Naive thymus-derived CD4-positive, alpha-beta T cell (primary cell): ENCODE data around the gene HOXA5. TPM values are rescaled to one million over a fixed set of nuclear protein-coding genes. Genes with fewer than 3 reads are reported as not detected.

ENCODE experiments used
- ATAC-seq: fragments of 150-1000 bp; cut with Tn5 transposase; 2 replicates; pipeline ENCODE4 v1.10.0; 2021; ENCODE audit warnings: mild to moderate bottlenecking, moderate library complexity
- CTCF ChIA-PET: fragments of 350-600 bp; sonication (Branson Sonifier 250); formaldehyde crosslinking; loops from one replicate; lab custom pipeline; 2021; ENCODE audit warnings: antibody characterized with exemption; lab: Charles Lee
- POLR2A ChIA-PET: fragments of 350-600 bp; sonication (Branson Sonifier 250); formaldehyde crosslinking; loops from one replicate; lab custom pipeline; 2021; ENCODE audit warnings: antibody characterized with exemption, inconsistent platforms; lab: Charles Lee
- DNase-seq, 9 donors: peaks; one replicate each; pipeline versions ENCODE4 v3.0.0 to v3.0.0-alpha.2; 2020 to 2022; ENCODE audit warnings: mixed read lengths in 1 of 9
- H3K27ac ChIP-seq: one replicate; pipeline ENCODE4 v1.7.0; 2013; ENCODE audit warnings: mild to moderate bottlenecking, low read depth, low read length, moderate library complexity
- H3K27me3 ChIP-seq, 2 donors: one replicate each; pipeline ENCODE4 v1.7.0; 2013; ENCODE audit warnings: low read length in 2 of 2, mild to moderate bottlenecking in 2 of 2, moderate library complexity in 2 of 2; ENCODE audit not compliant: control insufficient read depth in 2 of 2, insufficient read depth in 2 of 2
- H3K36me3 ChIP-seq, 3 experiments: 1 replicate in 2 of 3; 2 replicates in 1 of 3; pipeline ENCODE4 v1.7.0; 2013; ENCODE audit warnings: low read length in 3 of 3, mild to moderate bottlenecking in 3 of 3, moderate library complexity in 1 of 3; ENCODE audit not compliant: insufficient read depth in 3 of 3, control insufficient read depth in 2 of 3
- H3K4me1 ChIP-seq, 2 donors: one replicate each; pipeline ENCODE4 v1.7.0; 2013; ENCODE audit warnings: low read length in 2 of 2, mild to moderate bottlenecking in 2 of 2, moderate library complexity in 1 of 2; ENCODE audit not compliant: control insufficient read depth in 2 of 2, insufficient read depth in 2 of 2
- H3K4me3 ChIP-seq: 2 replicates; pipeline ENCODE4 v1.7.0; 2013; ENCODE audit warnings: mild to moderate bottlenecking, low read length
- H3K9me3 ChIP-seq, 3 experiments: 1 replicate in 2 of 3; 2 replicates in 1 of 3; pipeline ENCODE4 v1.7.0; 2013; ENCODE audit warnings: low read length in 3 of 3; ENCODE audit not compliant: control insufficient read depth in 2 of 3
- H3K27ac Mint-ChIP-seq, 9 donors: one replicate each; pipeline ENCODE4 v1.8.0; 2020 to 2022; ENCODE audit warnings: mixed read lengths in 9 of 9, mild to moderate bottlenecking in 8 of 9, moderate library complexity in 5 of 9, inconsistent platforms in 2 of 9
- H3K27me3 Mint-ChIP-seq, 5 donors: one replicate each; pipeline ENCODE4 v1.8.0; 2021 to 2022; ENCODE audit warnings: mixed read lengths in 5 of 5, mild to moderate bottlenecking in 1 of 5
- H3K36me3 Mint-ChIP-seq, 5 donors: one replicate each; pipeline ENCODE4 v1.8.0; 2020 to 2022; ENCODE audit warnings: mixed read lengths in 5 of 5, mild to moderate bottlenecking in 3 of 5, inconsistent platforms in 1 of 5
- H3K4me1 Mint-ChIP-seq, 7 donors: one replicate each; pipeline ENCODE4 v1.8.0; 2020 to 2022; ENCODE audit warnings: mixed read lengths in 7 of 7, mild to moderate bottlenecking in 3 of 7, inconsistent platforms in 1 of 7
- H3K4me3 Mint-ChIP-seq, 10 donors: one replicate each; pipeline ENCODE4 v1.8.0; 2020 to 2022; ENCODE audit warnings: mild to moderate bottlenecking in 10 of 10, mixed read lengths in 10 of 10, moderate library complexity in 6 of 10, inconsistent platforms in 2 of 10
- H3K9me3 Mint-ChIP-seq, 11 donors: one replicate each; pipeline ENCODE4 v1.8.0; 2020 to 2022; ENCODE audit warnings: mixed read lengths in 11 of 11, mild to moderate bottlenecking in 4 of 11, inconsistent platforms in 1 of 11, moderate library complexity in 1 of 11
- intact Hi-C, 2 donors: fragments of 100-400 bp; cut with micrococcal nuclease; formaldehyde crosslinking; loops; one replicate each; pipeline ENCODE4 v1.15.1; 2023
- polyA plus RNA-seq, 2 donors: library from polyadenylated mRNA; unstranded; fragments of 300-500 nt; fragmentation: Illumina TruSeq; gene quantifications; one replicate each; pipeline ENCODE4 v1.2.3, GENCODE V29; 2021
- total RNA-seq, 6 experiments: library from RNA in 5 of 6; stranded (reverse) in 5 of 6; gene quantifications; 1 replicate in 5 of 6; 2 replicates in 1 of 6; pipeline ENCODE4 v1.2.3 and lab custom pipeline; 2021 to 2026

The HOXA5 gene
- total and polyA plus RNA-seq, 7 experiments from 2014 or later, result 0.88 to 2.2 TPM; not detected in 5

- POLR2A ChIA-PET, result no interaction called here
- peaks cover 24 to 67% (median 35%) of the 10 kb centered on the region in 7 donors for H3K4me1 Mint-ChIP-seq
- ATAC-seq, result no peak
Measured at GRCh38 chr7:27169658-27170425, 26.4 kb upstream of the HOXA5 start.

DNA sequence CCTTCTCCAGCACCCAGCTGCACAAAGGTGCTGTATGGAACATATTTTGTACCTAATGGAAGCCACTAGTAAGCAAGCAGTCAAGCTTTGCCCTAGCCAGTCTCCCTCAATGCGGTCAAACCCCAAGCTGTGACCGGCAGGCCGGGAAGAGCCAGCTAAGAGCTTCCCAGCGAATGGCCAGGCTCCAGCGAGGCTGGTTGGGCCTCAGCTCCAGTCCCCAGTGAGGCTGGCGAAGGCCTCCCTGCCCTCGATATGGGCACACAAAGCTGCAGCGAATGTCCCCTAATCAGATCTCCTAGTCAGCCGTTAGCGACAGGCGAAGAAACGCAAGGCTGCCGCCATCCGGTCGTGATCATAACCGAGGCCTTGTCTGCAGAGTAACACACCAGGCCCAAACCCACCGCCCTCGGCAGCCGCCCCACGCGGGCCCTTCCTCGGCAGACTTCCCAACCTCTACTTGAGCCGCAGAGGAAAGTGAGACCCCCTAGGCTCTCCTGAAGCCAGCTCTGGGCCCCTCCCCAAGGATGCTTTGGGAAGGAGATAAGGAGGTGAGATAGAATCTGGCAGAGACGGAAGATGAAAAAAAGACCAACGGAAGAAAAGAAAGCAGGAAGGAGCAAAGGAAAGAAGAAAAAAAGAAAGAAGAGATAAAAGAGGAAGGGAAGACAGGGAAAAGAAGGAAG lies 24.9 kb upstream of the HOXA5 start:
- Histone ChIP-seq H3K27me3 (peaks cover 43 to 94% of the 10 kb centered on the region in 2 donors), H3K4me3 (peak overlapping the region; percentile 12), H3K27ac (no peak overlapping the region), H3K36me3 (no peaks in the 10 kb centered on the region), H3K4me1 (peaks cover 19 to 54% of the 10 kb centered on the region in 2 donors), H3K9me3 (no peaks in the 10 kb centered on the region)
- intact Hi-C loops, result loop anchor here (1.0 kb wide), 2 partner anchors 9 to 11 kb away; no protein-coding TSS in a partner anchor
- Mint-ChIP-seq H3K27me3 (peaks cover 68 to 81% (median 73%) of the 10 kb centered on the region in 5 donors), H3K4me3 (peak overlapping the region in 9 of 10 donors; percentile 24 to 75 (median 73)), H3K4me1 (peaks cover 24 to 74% (median 36%) of the 10 kb centered on the region in 7 donors), H3K36me3 (peaks cover 0 to 5% (median 5%) of the 10 kb centered on the region in 5 donors), H3K9me3 (peaks cover 0 to 31% (median 2%) of the 10 kb centered on the region in 11 donors), H3K27ac (peak overlapping the region; percentile 22 to 88 (median 68))
- ATAC-seq (peak; percentile 28), DNase-seq (peak in 2 of 9 donors; percentile 49 to 55)
- CTCF ChIA-PET, result interaction anchor here (0.6 to 1.1 kb wide), 4 partner anchors 14 to 1276 kb away, joined by 3 to 4 read pairs (median 3); no protein-coding TSS in a partner anchor
- POLR2A ChIA-PET, result interaction anchor here (1.0 to 1.7 kb wide), 7 partner anchors 11 to 38 kb away, joined by 3 to 7 read pairs (median 4); partner anchors contain the start of genes HOXA11 and HOXA4

More at GRCh38 chr7:27169658-27170425, 26.4 kb upstream of the HOXA5 start:
- peaks cover 46 to 89% of the 10 kb centered on the region in 2 donors for H3K27me3 ChIP-seq
- peak overlapping the region in 9 of 10 donors; percentile 20 to 63 (median 50) for H3K4me3 Mint-ChIP-seq
- H3K4me3 ChIP-seq, result no peak overlapping the region
- H3K9me3 Mint-ChIP-seq, result peaks cover 0 to 27% (median 2%) of the 10 kb centered on the region in 11 donors
- peak in 3 of 9 donors; percentile 25 to 29 (median 28) for DNase-seq
- H3K36me3 Mint-ChIP-seq, result peaks cover 0 to 5% (median 5%) of the 10 kb centered on the region in 5 donors
- H3K27ac ChIP-seq, result no peak overlapping the region
- no peaks in the 10 kb centered on the region for H3K36me3 ChIP-seq
- peaks cover 56 to 72% (median 64%) of the 10 kb centered on the region in 5 donors for H3K27me3 Mint-ChIP-seq
- peak overlapping the region in 7 of 9 donors; percentile 2 to 75 (median 62) for H3K27ac Mint-ChIP-seq
- peaks cover 22 to 46% of the 10 kb centered on the region in 2 donors for H3K4me1 ChIP-seq
- no peaks in the 10 kb centered on the region for H3K9me3 ChIP-seq
- intact Hi-C loops, result loop anchor here (2.0 to 5.0 kb wide), 3 partner anchors 15 to 1309 kb away; partner anchors contain the start of genes CBX3 (in 1 of the 2), HNRNPA2B1 (in 1 of the 2) and HOXA11 (in 1 of the 2)
- CTCF ChIA-PET, result no interaction called here

- H3K9me3 Mint-ChIP-seq, result peaks cover 0 to 31% (median 2%) of the 10 kb centered on the region in 11 donors
- H3K27ac ChIP-seq, result no peak overlapping the region
- peak overlapping the region in 6 of 10 donors; percentile 9 to 75 (median 52) for H3K4me3 Mint-ChIP-seq
- ChIA-PET POLR2A (interaction anchor here (1.0 to 1.7 kb wide), 6 partner anchors 11 to 20 kb away, joined by 3 to 7 read pairs (median 4); partner anchors contain the start of gene HOXA11), CTCF (interaction anchor here (1.1 kb wide), 2 partner anchors 14 to 1275 kb away, joined by 3 to 4 read pairs; no protein-coding TSS in a partner anchor)
- H3K36me3 ChIP-seq, result no peaks in the 10 kb centered on the region
- peaks cover 0 to 5% (median 5%) of the 10 kb centered on the region in 5 donors for H3K36me3 Mint-ChIP-seq
- H3K27me3 Mint-ChIP-seq, result peaks cover 73 to 86% (median 77%) of the 10 kb centered on the region in 5 donors
- H3K4me1 ChIP-seq, result peaks cover 19 to 50% of the 10 kb centered on the region in 2 donors
- ATAC-seq (no peak), DNase-seq (no peak)
- peak overlapping the region in 8 of 9 donors; percentile 22 to 88 (median 70) for H3K27ac Mint-ChIP-seq
- peaks cover 24 to 74% (median 35%) of the 10 kb centered on the region in 7 donors for H3K4me1 Mint-ChIP-seq
- no peaks in the 10 kb centered on the region for H3K9me3 ChIP-seq
- intact Hi-C loops, result loop anchor here (1.0 to 2.0 kb wide), 3 partner anchors 9 to 17 kb away; partner anchors contain the start of gene HOXA11 (in 1 of the 2)
- peak overlapping the region; percentile 12 for H3K4me3 ChIP-seq
- H3K27me3 ChIP-seq, result peaks cover 43 to 91% of the 10 kb centered on the region in 2 donors
Measured at GRCh38 chr7:27167916-27168264, 24.4 kb upstream of the HOXA5 start.

DNA sequence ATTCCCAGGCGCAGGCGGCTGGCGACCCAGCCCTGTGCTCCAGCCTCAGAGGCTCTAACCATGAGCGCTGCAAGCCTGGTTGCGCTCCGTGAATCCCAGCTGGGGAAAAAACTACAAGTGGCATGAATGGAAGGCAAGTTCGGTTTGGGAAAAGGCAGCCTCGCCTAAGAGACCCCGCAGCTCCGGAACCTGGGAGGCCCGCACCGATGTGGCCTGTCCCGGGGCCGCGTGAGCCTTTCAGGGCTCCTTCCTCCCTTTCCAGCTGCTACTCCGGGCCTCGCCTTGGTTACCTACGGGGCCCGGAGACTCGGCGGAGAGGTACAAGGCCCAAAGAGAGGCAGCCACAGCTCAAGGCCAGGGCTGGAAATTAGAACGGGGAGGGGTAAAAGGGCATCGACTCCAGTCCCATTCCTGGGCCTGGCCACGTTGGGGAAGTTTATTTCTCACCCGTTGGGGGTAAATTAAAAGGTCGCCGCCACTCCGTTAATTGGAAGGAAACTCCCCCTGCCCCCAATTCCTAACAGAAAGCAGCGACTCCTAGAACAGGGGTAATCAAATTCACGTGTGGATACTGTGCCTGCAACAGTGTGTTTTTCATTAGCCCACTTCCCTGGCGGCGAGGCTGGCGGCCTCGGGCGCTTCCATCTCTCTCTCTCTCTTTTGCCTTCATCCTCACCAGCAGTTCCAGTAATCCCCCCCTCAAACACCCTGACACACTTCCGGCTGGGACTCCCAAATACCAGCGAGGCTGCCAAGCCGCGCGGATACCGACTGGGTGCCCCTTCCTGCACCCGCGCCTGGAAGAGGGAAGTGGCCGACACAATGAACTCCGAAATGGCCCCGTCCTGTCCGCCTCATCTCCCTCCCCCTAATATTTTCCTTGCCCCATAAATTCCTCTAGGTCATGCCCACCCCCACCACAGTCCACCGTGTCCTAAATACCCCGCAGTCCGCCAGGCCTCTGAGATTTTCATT lies 23.3 kb upstream of the HOXA5 start:
- Histone ChIP-seq H3K9me3 (no peaks in the 10 kb centered on the region), H3K4me3 (no peak overlapping the region), H3K4me1 (peaks cover 15 to 40% of the 10 kb centered on the region in 2 donors), H3K36me3 (no peaks in the 10 kb centered on the region), H3K27me3 (peaks cover 43 to 82% of the 10 kb centered on the region in 2 donors), H3K27ac (no peak overlapping the region)
- DNase-seq (peak in 2 of 9 donors; percentile 14 to 39), ATAC-seq (no peak)
- peak overlapping the region in 8 of 9 donors; percentile 36 to 88 (median 74) for H3K27ac Mint-ChIP-seq
- ChIA-PET POLR2A (interaction anchor here (0.8 to 1.7 kb wide), 3 partner anchors 12 to 20 kb away, joined by 3 to 7 read pairs (median 4); no protein-coding TSS in a partner anchor), CTCF (no interaction called here)
- H3K4me3 Mint-ChIP-seq, result peak overlapping the region in 8 of 10 donors; percentile 9 to 75 (median 56)
- H3K4me1 Mint-ChIP-seq, result peaks cover 18 to 65% (median 30%) of the 10 kb centered on the region in 7 donors
- H3K9me3 Mint-ChIP-seq, result peaks cover 0 to 27% (median 0%) of the 10 kb centered on the region in 11 donors
- intact Hi-C loops, result loop anchor here in 1 of 2 donors (2.0 kb wide), 1 partner anchor 18 kb away; the partner anchor contains the start of gene HOXA11
- H3K27me3 Mint-ChIP-seq, result peaks cover 75 to 87% (median 79%) of the 10 kb centered on the region in 5 donors
- peaks cover 0 to 5% (median 5%) of the 10 kb centered on the region in 5 donors for H3K36me3 Mint-ChIP-seq

DNA sequence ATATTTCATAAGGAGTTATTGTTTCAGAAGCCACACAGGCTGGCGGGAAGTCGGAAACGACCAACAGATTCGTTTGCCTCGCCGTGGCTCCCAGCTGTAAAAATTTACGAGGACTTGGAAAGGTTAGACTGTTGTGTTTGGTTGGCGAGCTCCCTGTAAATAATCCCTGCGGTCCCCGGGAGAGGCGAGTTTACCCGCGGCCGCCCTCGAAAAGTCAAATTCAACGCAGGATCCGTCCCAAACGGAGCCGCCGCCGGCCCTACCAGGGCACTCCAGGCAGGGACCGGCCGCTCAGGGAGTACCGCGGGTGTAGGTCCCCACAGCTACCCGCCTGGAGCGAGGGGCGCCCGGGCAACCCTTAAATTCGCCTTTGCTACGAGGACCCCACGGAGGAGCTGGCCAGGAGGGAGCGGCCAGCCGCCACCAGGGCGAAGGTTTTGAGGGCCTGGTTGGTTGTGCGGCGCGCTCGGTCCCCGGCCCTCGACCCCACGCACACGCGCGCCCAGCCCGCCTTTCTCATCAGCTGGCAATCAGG lies 22.6 kb upstream of the HOXA5 start:
- peaks cover 14 to 59% (median 26%) of the 10 kb centered on the region in 7 donors for H3K4me1 Mint-ChIP-seq
- ATAC-seq (no peak), DNase-seq (peak in 2 of 9 donors; percentile 30 to 42)
- no peaks in the 10 kb centered on the region for H3K9me3 ChIP-seq
- intact Hi-C loops, result loop anchor here in 1 of 2 donors (2.0 kb wide), 1 partner anchor 19 kb away; the partner anchor contains the start of gene HOXA11
- H3K4me1 ChIP-seq, result peaks cover 12 to 42% of the 10 kb centered on the region in 2 donors
- H3K4me3 Mint-ChIP-seq, result peak overlapping the region in 9 of 10 donors; percentile 21 to 75 (median 66)
- ChIA-PET CTCF (no interaction called here), POLR2A (interaction anchor here (0.8 to 1.2 kb wide), 2 partner anchors 13 to 21 kb away, joined by 3 to 4 read pairs; no protein-coding TSS in a partner anchor)
- H3K9me3 Mint-ChIP-seq, result peaks cover 0 to 23% (median 0%) of the 10 kb centered on the region in 11 donors
- peaks cover 37 to 74% of the 10 kb centered on the region in 2 donors for H3K27me3 ChIP-seq
- H3K27ac ChIP-seq, result no peak overlapping the region
- H3K36me3 ChIP-seq, result no peaks in the 10 kb centered on the region
- H3K27ac Mint-ChIP-seq, result peak overlapping the region in 8 of 9 donors; percentile 48 to 89 (median 78)
- peaks cover 68 to 85% (median 72%) of the 10 kb centered on the region in 5 donors for H3K27me3 Mint-ChIP-seq
- H3K4me3 ChIP-seq, result no peak overlapping the region
- peaks cover 0 to 5% (median 5%) of the 10 kb centered on the region in 5 donors for H3K36me3 Mint-ChIP-seq
